Prostate gland (tissue), 2 donors: ENCODE data around the gene IL12RB1.

Source experiments
- CTCF ChIP-seq, 4 experiments: fragments of 200-600 bp in 2 of 4; fragments of 450-650 bp in 2 of 4; sonication (generic) in 2 of 4; IDR thresholded peaks; 1 replicate in 3 of 4; 2 replicates in 1 of 4; pipeline ENCODE4 v1.5.1; 2016 to 2019; ENCODE audit warnings: antibody characterized with exemption in 4 of 4, mild to moderate bottlenecking in 2 of 4, moderate library complexity in 2 of 4
- POLR2A ChIP-seq: fragments of 450-650 bp; IDR thresholded peaks from one replicate; pipeline ENCODE4 v1.6.1; 2016; ENCODE audit warnings: antibody characterized with exemption, mild to moderate bottlenecking
- POLR2AphosphoS5 ChIP-seq: sonication (generic); formaldehyde crosslinking; IDR thresholded peaks from one replicate; pipeline ENCODE4 v1.6.1; 2017; ENCODE audit warnings: antibody characterized with exemption

- TF ChIP-seq CTCF (IDR thresholded peaks at IDR 0.05) = no peak
- TF ChIP-seq POLR2AphosphoS5 = no peak
- no peak for TF ChIP-seq POLR2A
These were observed 3.0 kb upstream of the IL12RB1 start for GRCh38 chr19:18089726-18090125.
